NCI-H2196 treated with DMSO at 0.1 percent for 48 hours (cell line): ENCODE measurements around the gene FAM161A.
"Not testable (repeated sequence)": the region's sequence is repeated elsewhere in the genome, so short reads cannot be mapped to it uniquely, and the experiment has no call there.

Experiments used
- DNase-seq: peaks from one replicate; lab custom pipeline; 2025; ENCODE audit not compliant: unreplicated experiment; lab: John Stamatoyannopoulos, UW

The FAM161A gene, protein sequence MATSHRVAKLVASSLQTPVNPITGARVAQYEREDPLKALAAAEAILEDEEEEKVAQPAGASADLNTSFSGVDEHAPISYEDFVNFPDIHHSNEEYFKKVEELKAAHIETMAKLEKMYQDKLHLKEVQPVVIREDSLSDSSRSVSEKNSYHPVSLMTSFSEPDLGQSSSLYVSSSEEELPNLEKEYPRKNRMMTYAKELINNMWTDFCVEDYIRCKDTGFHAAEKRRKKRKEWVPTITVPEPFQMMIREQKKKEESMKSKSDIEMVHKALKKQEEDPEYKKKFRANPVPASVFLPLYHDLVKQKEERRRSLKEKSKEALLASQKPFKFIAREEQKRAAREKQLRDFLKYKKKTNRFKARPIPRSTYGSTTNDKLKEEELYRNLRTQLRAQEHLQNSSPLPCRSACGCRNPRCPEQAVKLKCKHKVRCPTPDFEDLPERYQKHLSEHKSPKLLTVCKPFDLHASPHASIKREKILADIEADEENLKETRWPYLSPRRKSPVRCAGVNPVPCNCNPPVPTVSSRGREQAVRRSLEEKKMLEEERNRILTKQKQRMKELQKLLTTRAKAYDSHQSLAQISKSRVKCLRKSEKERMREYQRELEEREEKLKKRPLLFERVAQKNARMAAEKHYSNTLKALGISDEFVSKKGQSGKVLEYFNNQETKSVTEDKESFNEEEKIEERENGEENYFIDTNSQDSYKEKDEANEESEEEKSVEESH

DNA sequence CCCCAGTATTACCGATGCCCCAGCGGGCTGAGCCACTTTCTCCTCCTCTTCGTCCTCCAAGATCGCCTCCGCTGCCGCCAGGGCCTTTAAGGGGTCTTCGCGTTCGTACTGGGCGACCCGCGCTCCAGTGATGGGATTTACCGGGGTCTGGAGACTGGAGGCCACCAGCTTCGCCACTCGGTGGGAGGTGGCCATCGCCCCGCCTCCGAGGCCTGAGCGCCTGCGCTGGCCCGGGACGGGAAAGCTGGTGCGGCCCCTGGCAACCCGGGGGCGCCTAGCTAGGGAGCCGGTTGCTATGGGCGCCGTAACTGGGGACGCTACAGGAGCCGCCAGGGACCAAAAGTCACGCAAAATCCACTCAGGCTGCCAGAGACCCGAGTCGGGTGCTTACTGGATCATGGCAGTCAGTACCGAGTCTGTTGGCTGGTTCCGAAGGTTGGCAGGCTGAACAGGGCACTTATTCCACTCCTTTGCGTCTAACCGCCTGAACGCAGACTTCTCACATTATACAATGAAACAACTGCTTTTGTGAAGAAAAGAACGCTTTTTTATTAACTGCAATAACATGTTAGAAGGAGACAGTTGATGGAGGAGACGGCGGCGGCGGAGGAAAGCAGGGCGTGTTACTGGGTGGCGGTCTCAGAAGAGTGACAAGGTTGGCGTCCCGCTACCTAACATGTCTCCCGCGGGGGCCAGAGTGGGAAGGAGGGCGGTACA, at the start of gene FAM161A:
Gene FAM161A (minus strand): TSS at position 214 of the 717 bp plus-strand sequence. CDS start 19 bp downstream, at position 195.
- peak; percentile 40 for DNase-seq

GRCh38 chr2:61900281-61900680, 46.4 kb upstream of the FAM161A start:
- DNase-seq = no peak

- DNase-seq = no peak
These were observed 45.0 kb upstream of the FAM161A start for GRCh38 chr2:61898810-61899209.

GRCh38 chr2:61888267-61889055, 34.6 kb upstream of the FAM161A start, which contains the start of gene CCT4:
CCT4 (minus strand) TSS chr2:61888656; CDS start chr2:61888507, 149 bp downstream.
- DNase-seq = peak; percentile 13

DNA sequence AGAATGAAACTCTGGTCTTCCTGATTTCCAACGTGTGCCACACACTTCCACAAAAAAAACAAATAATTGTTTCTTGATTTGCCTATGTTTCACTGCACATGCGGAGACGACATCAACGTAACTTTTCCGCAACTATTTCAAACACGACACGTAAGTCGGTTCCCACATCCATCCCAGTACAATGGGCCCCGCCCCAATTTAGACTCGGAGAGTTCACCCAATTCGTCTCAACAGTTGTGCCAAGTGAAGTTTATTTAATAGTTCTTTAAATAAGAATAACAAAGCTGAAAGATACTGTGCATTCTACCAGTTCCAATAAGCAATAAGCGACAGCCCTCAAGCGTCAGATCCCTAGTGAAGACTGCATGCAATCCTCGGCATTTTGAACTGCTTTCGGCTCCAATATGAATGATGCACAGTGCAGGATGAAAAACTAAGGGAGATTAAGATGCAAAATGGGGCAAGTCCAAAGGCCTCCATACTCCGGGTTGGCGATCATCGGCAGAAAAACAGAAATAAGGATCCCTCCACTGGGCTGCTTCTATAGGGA, 33.9 kb upstream of the FAM161A start:
- DNase-seq = no peak

GRCh38 chr2:61885896-61886603, 32.2 kb upstream of the FAM161A start:
- no peak for DNase-seq

GRCh38 chr2:61882850-61883249, 29.0 kb upstream of the FAM161A start:
- DNase-seq = no peak

- not testable (repeated sequence) for DNase-seq
These were observed 25.5 kb upstream of the FAM161A start for GRCh38 chr2:61879351-61879750.

DNA sequence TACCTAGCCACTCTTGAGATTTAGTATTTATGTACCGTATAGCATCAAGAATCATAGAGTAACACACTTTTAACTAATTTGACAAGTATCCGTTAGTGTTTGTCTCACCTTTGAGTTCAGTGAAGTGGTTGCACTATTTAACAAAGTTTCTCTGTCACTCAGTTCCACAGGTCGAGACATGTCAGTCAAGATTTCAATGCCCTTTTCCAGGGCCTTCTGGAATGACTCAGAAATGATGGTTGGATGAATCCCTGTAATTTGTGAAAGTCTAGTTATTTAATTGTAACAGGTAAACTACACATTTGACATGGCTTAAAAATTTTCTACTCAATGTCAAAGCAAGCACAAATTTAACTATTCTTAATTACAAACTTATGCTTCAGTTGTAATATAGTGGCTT, 24.9 kb upstream of the FAM161A start:
- DNase-seq = no peak

GRCh38 chr2:61877571-61878245, 23.8 kb upstream of the FAM161A start:
- DNase-seq = no peak

DNA sequence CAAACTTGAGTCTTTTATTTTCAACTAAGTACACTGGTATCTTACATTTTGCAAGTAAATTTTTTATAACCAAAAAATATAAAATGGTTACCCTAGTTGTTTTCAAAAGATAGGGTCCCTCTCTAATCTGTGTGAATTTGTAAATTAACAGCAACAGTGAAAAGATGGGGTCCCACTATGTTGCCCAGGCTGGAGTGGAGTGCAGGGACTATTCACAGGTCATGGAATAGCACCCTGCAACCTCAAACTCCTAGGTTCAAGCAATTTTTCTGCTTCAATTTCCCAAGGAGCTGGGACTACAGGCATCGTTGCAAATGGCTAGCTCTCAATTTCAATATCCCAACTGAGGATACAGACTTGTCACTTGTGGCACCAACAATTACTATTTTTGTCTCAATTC, 22.5 kb upstream of the FAM161A start:
- no peak for DNase-seq

DNA sequence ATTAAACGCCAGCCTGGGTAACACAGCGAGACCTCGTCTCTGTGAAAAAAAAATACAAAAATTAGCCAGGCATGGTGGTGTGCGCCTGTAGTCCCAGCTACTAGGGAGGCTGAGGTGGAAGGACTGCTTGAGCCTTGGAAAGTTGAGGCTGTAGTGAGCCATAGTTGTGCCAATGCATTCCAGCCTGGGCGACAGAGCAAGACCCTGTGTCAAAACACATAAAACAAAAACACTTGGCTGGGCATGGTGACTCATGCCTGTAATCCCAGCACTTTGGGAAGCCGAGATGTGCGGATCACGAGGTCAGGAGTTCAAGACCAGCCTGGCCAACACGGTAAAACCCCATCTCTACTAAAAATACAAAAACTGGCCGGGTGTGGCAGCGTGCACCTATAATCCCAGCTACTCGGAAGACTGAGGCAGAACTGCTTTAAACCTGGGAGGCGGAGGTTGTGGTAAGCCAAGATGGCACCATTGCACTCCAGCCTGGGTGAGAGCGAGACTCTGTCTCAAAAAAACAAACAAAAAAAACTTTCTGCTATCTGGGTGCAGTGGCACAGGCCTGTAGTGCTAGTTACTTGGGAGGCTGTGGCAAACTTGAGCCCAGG, 12.7 kb upstream of the FAM161A start:
- not testable (repeated sequence) for DNase-seq

- DNase-seq = no peak
These were observed 8.2 kb upstream of the FAM161A start for GRCh38 chr2:61862085-61862484.

DNA sequence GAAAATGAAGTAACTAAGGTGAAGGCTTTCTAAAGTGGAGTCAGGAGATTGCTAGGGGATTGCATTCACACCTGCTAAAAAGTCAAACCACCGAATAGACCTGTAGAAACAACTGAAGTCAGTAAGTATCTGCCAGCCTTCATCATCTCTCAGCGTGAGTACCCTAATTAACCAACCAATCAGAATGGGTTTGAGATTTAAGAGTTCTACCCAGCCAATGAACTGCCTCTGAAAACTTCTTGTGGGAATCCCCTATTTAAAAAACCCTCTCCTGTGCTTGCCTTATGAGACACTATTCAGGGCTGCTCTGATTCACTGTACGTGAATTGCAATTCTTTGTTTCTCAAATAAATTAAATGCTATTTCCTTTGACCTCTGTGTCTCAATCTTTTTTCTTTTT, 3.4 kb upstream of the FAM161A start:
- no peak for DNase-seq

DNA sequence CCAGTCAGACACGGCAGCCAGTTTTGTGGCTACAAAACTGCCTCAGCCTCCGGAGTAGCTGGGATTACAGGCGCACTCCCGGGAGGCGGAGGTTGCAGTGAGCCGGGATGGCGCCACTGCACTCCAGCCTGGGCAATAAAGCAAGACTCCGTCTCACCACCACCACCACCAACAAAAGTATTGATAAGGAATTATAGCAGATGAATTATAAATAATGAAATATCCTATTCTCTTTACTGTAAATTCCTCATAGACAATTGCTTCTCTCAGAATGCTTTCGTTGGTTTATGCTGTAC, 1.4 kb upstream of the FAM161A start:
- DNase-seq = no peak

DNA sequence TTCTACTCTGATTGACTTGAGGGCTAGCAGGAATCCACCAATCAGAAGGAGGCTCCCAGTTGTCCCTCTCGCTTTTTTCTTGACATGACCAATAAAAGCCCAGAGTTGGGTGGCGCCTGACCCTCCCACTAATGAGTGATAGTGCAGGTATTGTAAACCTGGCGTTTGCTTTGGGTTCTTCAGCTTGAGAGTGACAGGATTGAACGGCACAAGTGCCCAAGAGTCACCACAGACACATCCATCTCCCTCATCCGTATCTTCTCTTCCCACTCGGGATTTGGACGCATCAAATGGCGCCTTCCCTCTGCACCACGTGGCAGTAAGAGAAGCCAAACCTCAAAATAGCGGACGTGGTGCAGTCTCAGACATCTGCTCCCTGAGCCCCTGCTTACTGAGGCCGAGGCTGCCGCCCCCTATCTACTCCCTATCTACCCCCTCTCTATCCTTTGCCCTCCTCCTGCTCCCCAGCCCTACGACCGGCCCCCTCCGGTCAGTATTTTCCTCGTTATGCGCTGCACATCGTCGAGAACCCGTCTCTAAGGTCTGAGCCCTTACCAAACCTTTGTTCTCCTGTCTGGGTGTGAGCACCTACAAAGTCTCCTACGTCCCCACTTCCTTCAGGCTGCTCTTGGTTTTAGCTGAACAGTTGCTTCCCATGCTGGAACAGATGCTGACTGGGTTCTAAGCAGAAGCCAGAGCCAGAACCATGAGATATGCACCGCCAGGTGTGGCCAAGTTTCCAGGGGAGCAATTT, 881 bp upstream of the FAM161A start:
- DNase-seq = peak; percentile 76

GRCh38 chr2:61853086-61853846, 594 bp downstream of the FAM161A start:
- no peak for DNase-seq

DNA sequence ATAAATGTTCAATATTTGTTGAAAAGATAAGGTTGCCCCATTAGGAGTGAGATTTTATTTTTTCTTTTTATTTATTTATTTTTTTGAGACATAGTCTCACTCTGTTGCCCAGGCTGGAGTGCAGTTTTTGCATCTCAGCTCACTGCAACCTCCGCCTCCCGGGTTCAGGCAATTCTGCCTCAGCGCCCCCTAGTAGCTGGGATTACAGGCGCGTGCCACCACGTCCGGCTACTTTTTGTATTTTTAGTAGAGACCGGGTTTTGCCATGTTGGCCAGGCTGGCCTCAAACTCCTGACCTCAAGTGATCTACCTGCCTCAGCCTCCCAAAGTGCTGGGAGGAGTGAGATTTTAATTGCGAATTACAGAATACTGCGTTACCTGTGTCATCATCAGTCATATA, 2.6 kb downstream of the FAM161A start:
- not testable (repeated sequence) for DNase-seq
